ENCODE measurements around the gene GATAD2B.

The GATAD2B gene

DNA sequence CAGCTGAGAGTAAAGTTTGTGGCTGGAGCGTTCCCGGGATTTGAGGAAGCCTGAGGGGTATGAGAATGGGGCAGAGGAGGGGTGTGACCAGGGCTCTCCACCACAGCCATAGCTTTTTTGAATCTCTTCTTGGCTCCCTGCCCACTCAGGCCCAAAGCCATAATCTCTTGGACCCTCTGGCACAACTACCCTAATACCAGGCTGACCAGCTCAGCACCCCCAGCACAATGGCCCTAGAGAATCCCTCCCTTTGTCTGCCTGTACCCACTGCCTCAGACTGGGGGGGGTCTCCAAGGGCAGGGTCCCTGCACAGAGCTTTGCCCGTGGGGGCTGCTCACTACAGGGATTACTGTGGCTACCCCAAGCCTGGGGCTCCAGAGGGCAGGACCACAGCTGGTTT lies 16.2 kb upstream of the GATAD2B start:
- no peak overlapping the region for H3K4me3 ChIP-seq (ENCODE audit: low read depth, low read length, poor library complexity, severe bottlenecking)
- no peaks in the 10 kb centered on the region for H3K27me3 ChIP-seq (ENCODE audit: insufficient read depth, low read length)
- H3K27ac ChIP-seq (ENCODE audit: low read depth, low read length, poor library complexity, severe bottlenecking) = no peak overlapping the region
- H4K20me1 ChIP-seq (ENCODE audit: insufficient read depth, low read length) = no peaks in the 10 kb centered on the region
- peaks cover 89% of the 10 kb centered on the region for H3K36me3 ChIP-seq (ENCODE audit: insufficient read depth, low read length)
- no peak overlapping the region for H2AFZ ChIP-seq (ENCODE audit: low read length)
- H3F3A ChIP-seq (ENCODE audit: insufficient read depth, low read length) = no peaks in the 10 kb centered on the region
- peaks cover 2% of the 10 kb centered on the region for H3K4me1 ChIP-seq (ENCODE audit: insufficient read depth, low read length, severe bottlenecking)
- H3K4me2 ChIP-seq (ENCODE audit: low read length) = no peak overlapping the region
- no peaks in the 10 kb centered on the region for H3K79me2 ChIP-seq (ENCODE audit: insufficient read depth, low read length)
- H3K9ac ChIP-seq (ENCODE audit: low read length) = no peak overlapping the region
- no peaks in the 10 kb centered on the region for H3K9me2 ChIP-seq (ENCODE audit: low read depth, low read length)
- H3K9me3 ChIP-seq (ENCODE audit: low read length) = no peaks in the 10 kb centered on the region
- no peak for TF ChIP-seq EZH2 (IDR thresholded peaks at IDR 0.05; ENCODE audit: borderline replicate concordance, low read length)
- TF ChIP-seq, protein P1, sequence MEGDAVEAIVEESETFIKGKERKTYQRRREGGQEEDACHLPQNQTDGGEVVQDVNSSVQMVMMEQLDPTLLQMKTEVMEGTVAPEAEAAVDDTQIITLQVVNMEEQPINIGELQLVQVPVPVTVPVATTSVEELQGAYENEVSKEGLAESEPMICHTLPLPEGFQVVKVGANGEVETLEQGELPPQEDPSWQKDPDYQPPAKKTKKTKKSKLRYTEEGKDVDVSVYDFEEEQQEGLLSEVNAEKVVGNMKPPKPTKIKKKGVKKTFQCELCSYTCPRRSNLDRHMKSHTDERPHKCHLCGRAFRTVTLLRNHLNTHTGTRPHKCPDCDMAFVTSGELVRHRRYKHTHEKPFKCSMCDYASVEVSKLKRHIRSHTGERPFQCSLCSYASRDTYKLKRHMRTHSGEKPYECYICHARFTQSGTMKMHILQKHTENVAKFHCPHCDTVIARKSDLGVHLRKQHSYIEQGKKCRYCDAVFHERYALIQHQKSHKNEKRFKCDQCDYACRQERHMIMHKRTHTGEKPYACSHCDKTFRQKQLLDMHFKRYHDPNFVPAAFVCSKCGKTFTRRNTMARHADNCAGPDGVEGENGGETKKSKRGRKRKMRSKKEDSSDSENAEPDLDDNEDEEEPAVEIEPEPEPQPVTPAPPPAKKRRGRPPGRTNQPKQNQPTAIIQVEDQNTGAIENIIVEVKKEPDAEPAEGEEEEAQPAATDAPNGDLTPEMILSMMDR (IDR thresholded peaks at IDR 0.05; ENCODE audit: low read length) = no peak

DNA sequence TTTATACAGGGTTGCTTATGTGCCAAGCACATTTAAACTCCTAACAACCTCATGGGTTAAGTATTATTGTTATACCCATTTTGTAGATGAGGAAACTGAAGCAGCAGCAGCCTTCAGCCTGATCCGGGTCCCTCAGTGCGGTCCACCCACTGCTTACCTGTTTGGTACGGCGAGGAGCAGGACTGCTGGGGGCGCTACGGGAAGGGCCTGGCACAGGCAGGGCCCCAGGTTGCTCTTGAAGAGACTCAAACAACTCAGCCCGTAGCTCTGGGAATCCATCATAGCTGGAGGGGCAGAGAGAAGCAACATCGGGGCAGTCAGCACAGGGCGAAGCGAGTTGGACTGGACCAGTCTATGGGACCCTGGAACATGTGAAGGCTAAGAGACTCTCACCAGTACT lies 14.6 kb upstream of the GATAD2B start:
- TF ChIP-seq, protein P1 (IDR thresholded peaks at IDR 0.05; ENCODE audit: low read length) = no peak
- TF ChIP-seq EZH2 (IDR thresholded peaks at IDR 0.05; ENCODE audit: borderline replicate concordance, low read length) = no peak
- Histone ChIP-seq H4K20me1 (ENCODE audit: insufficient read depth, low read length) (no peaks in the 10 kb centered on the region), H3K36me3 (ENCODE audit: insufficient read depth, low read length) (peaks cover 91% of the 10 kb centered on the region)

DNA sequence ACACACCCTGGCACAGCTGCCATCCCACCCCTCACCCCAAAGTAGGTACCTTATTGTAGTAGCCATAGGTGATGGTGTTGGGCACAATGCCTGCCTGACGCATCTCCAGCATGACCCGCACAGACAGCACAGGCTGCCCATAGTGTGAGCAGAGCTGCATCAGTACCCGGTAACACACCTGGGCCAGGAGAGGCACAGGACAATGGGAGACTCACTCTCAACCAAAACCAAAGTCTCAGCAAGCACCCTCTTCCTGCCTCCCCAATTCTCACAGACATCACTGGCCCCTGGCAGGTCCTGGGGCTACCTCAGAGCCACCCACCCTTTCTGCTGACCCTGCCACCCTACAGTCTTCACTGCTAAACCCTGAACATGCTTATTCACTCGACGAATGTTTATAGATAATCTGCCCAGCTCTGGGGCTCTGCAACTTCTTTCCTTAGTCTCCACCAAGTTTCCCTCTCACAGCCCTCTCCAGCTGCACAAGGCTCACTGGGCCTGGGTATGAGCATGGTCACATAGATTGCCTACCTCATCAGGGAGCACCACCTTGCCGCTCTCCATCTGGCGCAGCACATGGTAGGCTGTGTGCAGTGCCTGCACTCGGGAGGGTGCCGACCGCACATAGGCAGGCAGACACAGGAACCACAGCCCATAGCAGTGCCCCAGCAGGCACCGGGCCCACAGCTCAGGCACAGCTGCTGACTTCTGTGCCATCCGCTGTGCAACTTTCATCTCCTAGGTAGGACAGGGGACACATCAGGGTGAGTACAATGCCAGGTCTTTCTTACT lies 13.4 kb upstream of the GATAD2B start:
- peaks cover 87% of the 10 kb centered on the region for H3K36me3 ChIP-seq (ENCODE audit: insufficient read depth, low read length)
- no peak overlapping the region for H3K9ac ChIP-seq (ENCODE audit: low read length)

More for the DNA sequence above, 14.6 kb upstream of the GATAD2B start:
- Histone ChIP-seq H3K9ac (ENCODE audit: low read length) (no peak overlapping the region), H3K9me2 (ENCODE audit: low read depth, low read length) (no peaks in the 10 kb centered on the region), H3K27ac (ENCODE audit: low read depth, low read length, poor library complexity, severe bottlenecking) (no peak overlapping the region), H3K79me2 (ENCODE audit: insufficient read depth, low read length) (no peaks in the 10 kb centered on the region), H3K4me3 (ENCODE audit: low read depth, low read length, poor library complexity, severe bottlenecking) (no peak overlapping the region), H3K9me3 (ENCODE audit: low read length) (no peaks in the 10 kb centered on the region), H3F3A (ENCODE audit: insufficient read depth, low read length) (no peaks in the 10 kb centered on the region), H3K27me3 (ENCODE audit: insufficient read depth, low read length) (no peaks in the 10 kb centered on the region), H3K4me1 (ENCODE audit: insufficient read depth, low read length, severe bottlenecking) (no peaks in the 10 kb centered on the region), H3K4me2 (ENCODE audit: low read length) (no peak overlapping the region), H2AFZ (ENCODE audit: low read length) (no peak overlapping the region)

More for the DNA sequence above, 13.4 kb upstream of the GATAD2B start:
- Histone ChIP-seq H3K4me2 (ENCODE audit: low read length) (no peak overlapping the region), H3K9me3 (ENCODE audit: low read length) (no peaks in the 10 kb centered on the region), H3K27me3 (ENCODE audit: insufficient read depth, low read length) (no peaks in the 10 kb centered on the region), H3K4me1 (ENCODE audit: insufficient read depth, low read length, severe bottlenecking) (no peaks in the 10 kb centered on the region), H3F3A (ENCODE audit: insufficient read depth, low read length) (no peaks in the 10 kb centered on the region), H3K27ac (ENCODE audit: low read depth, low read length, poor library complexity, severe bottlenecking) (no peak overlapping the region), H3K79me2 (ENCODE audit: insufficient read depth, low read length) (no peaks in the 10 kb centered on the region), H4K20me1 (ENCODE audit: insufficient read depth, low read length) (no peaks in the 10 kb centered on the region), H2AFZ (ENCODE audit: low read length) (no peak overlapping the region), H3K9me2 (ENCODE audit: low read depth, low read length) (no peaks in the 10 kb centered on the region), H3K4me3 (ENCODE audit: low read depth, low read length, poor library complexity, severe bottlenecking) (no peak overlapping the region)
- TF ChIP-seq EZH2 (IDR thresholded peaks at IDR 0.05; ENCODE audit: borderline replicate concordance, low read length) = no peak
- TF ChIP-seq, protein P1 (IDR thresholded peaks at IDR 0.05; ENCODE audit: low read length) = no peak

Data from OCI-LY1 (cell line).